Measurements from ENCODE around the gene GDF2. TPM values are rescaled to one million over a fixed set of nuclear protein-coding genes. Genes with fewer than 3 reads are reported as not detected.

Gene GDF2
- total and polyA plus RNA-seq, 3 donors from 2014 or later: 0.19 to 0.39 TPM; not detected in 1

DNA sequence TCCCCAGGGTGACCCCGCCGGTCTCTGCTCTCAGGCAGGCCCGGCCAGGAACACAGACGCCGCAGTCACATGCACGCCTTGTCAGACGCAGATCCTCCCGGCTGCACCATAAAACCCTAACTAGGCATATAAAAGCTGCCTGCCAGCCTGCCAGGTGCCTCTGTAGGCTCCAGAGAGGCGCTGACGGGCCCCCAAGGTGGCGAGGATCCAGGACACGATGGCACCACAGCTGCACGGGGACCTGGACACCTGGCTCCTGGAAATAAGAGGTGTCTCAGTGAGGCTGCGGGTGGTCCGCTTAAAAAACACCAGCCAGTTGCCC is 44.1 kb upstream of the GDF2 start:
- Histone ChIP-seq H3K36me3 (ENCODE audit: low read depth, missing control alignments) (no peaks in the 10 kb centered on the region), H3K27ac (no peak overlapping the region), H3K4me3 (no peak overlapping the region), H3K4me1 (no peaks in the 10 kb centered on the region), H3K9me3 (no peaks in the 10 kb centered on the region), H3K27me3 (no peaks in the 10 kb centered on the region)
- no peak for DNase-seq
- TF ChIP-seq CTCF (IDR thresholded peaks at IDR 0.05) (no peak), POLR2A (IDR thresholded peaks at IDR 0.05) (no peak)
- WGBS, 2 donors: 89 to 90% methylated on average over 15 of the region's 15 CpGs
- intact Hi-C loops (cut with DNase I; ENCODE audit: low total_unique reads): no loop called here

- 80 to 83% methylated on average over 2 to 3 of the region's 3 CpGs for WGBS, 2 donors
- DNase-seq: no peak
- Histone ChIP-seq H3K27ac (no peak overlapping the region), H3K4me3 (no peak overlapping the region), H3K9me3 (no peaks in the 10 kb centered on the region), H3K4me1 (no peaks in the 10 kb centered on the region), H3K36me3 (ENCODE audit: low read depth, missing control alignments) (no peaks in the 10 kb centered on the region), H3K27me3 (no peaks in the 10 kb centered on the region)
- TF ChIP-seq POLR2A (IDR thresholded peaks at IDR 0.05) (no peak), CTCF (IDR thresholded peaks at IDR 0.05) (no peak)
- intact Hi-C loops (cut with DNase I; ENCODE audit: low total_unique reads): no loop called here
Measured at GRCh38 chr10:47278720-47279119, 43.5 kb upstream of the GDF2 start.

GRCh38 chr10:47279276-47279675 is 43.0 kb upstream of the GDF2 start:
- 88 to 100% methylated on average over 1 to 2 of the region's 2 CpGs for WGBS, 2 donors
- no peak for DNase-seq
- Histone ChIP-seq H3K36me3 (ENCODE audit: low read depth, missing control alignments) (no peaks in the 10 kb centered on the region), H3K27ac (no peak overlapping the region), H3K27me3 (no peaks in the 10 kb centered on the region), H3K4me3 (no peak overlapping the region), H3K4me1 (no peaks in the 10 kb centered on the region), H3K9me3 (no peaks in the 10 kb centered on the region)
- TF ChIP-seq POLR2A (IDR thresholded peaks at IDR 0.05): no peak
- TF ChIP-seq CTCF (IDR thresholded peaks at IDR 0.05): no peak
- intact Hi-C loops (cut with DNase I; ENCODE audit: low total_unique reads): no loop called here

DNA sequence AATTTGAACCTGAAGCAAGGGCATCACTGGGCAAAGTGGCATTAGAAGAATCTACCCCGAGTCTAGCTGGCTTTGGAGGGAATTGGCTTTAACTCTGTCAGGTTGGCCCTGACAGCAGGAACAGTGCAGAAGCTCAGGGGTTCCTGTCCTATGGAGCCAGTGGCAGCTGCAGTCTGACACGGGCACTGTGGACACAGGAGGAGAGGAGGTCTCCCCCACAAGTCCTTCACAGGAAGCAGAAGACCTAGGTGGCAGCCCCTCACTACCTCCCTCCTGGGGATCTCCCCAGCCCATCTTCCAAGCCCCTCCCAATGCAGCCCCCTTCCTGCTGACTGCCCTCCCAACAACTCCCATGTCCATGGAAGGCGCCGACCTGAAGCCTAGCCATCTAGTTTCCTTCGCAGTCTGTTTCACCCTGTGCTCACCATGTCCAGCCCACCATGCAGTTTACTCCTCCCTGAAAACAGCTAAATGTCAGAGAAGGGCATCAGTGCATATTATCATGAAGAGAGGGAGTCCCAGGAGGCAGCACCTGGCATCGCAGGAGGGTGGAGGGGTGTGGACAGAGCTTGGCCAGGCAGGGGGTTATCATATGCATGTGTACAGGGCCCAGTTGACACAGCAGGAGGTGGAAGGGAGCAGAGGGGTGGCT is 40.1 kb upstream of the GDF2 start:
- Histone ChIP-seq H3K36me3 (ENCODE audit: low read depth, missing control alignments) (no peaks in the 10 kb centered on the region), H3K27ac (no peak overlapping the region), H3K4me3 (no peak overlapping the region), H3K4me1 (no peaks in the 10 kb centered on the region), H3K9me3 (no peaks in the 10 kb centered on the region), H3K27me3 (no peaks in the 10 kb centered on the region)
- WGBS, 2 donors: 81 to 85% methylated on average over 6 of the region's 6 CpGs
- no peak for DNase-seq
- no peak for TF ChIP-seq POLR2A (IDR thresholded peaks at IDR 0.05)
- no peak for TF ChIP-seq CTCF (IDR thresholded peaks at IDR 0.05)
- intact Hi-C loops (cut with DNase I; ENCODE audit: low total_unique reads): no loop called here

DNA sequence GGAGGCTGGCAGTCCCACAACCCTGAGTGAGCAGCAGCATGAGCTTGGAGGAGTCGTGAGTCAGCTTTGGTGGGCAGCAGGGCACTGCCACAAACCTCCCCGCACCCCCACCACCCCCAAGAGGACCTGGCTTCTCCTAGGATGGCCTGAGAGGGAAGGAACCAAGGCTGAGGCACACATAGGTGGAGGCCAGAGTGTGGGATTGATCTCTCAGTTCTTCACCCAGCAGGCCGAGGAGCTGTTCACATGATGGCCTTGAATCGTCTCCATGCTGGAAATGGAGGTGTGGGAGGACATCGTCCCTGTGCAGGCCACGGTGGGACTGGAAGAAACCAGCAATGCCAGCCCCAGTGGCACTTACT is 39.6 kb upstream of the GDF2 start:
- 48 to 70% methylated on average over 4 to 6 of the region's 6 CpGs for WGBS, 2 donors
- no peaks in the 10 kb centered on the region for H3K9me3 ChIP-seq
- H3K27ac ChIP-seq: no peak overlapping the region
- TF ChIP-seq CTCF (IDR thresholded peaks at IDR 0.05): no peak
- TF ChIP-seq POLR2A (IDR thresholded peaks at IDR 0.05): no peak
- no peak for DNase-seq
- H3K4me3 ChIP-seq: no peak overlapping the region
- no peaks in the 10 kb centered on the region for H3K4me1 ChIP-seq
- H3K27me3 ChIP-seq: no peaks in the 10 kb centered on the region
- intact Hi-C loops (cut with DNase I; ENCODE audit: low total_unique reads): no loop called here
- H3K36me3 ChIP-seq (ENCODE audit: low read depth, missing control alignments): no peaks in the 10 kb centered on the region

Measured in testis (tissue), 3 donors.